ENCODE results near the gene ASB16. TPM values are rescaled to one million over a fixed set of nuclear protein-coding genes. Genes with fewer than 3 reads are reported as not detected.

Gene ASB16
- total and polyA plus RNA-seq, 9 of the 15 experiments (the other 6 are each of a cell fraction or from before 2014, with no cell fraction given): 0.03 to 0.07 TPM; not detected in 7

GRCh38 chr17:44177640-44178039 is 7.1 kb downstream of the ASB16 start:
- no peak overlapping the region for H3K4me2 ChIP-seq (ENCODE audit: insufficient read depth, low read length)
- DNase-seq (ENCODE audit: extremely low read depth in 1 of 4, low spot score in 3 of 4) (no peak), FAIRE-seq (no peak), ATAC-seq (peak; percentile 18; the same call in 1 of the 3 replicates)
- H3K27ac ChIP-seq (ENCODE audit: extremely low read depth, low read depth, low read length): no peak overlapping the region
- peaks cover 0 to 11% of the 10 kb centered on the region in 2 experiments; a peak in 1 of 5 replicates for H3K4me1 ChIP-seq (replicated peaks in 1 of 2; ENCODE audit: control insufficient read depth in 2 of 2, insufficient read depth in 2 of 2, low read length in 2 of 2)
- BruUV-seq (replicated peaks): no TSS peak
- ChIA-PET CTCF (ENCODE audit: low intra/inter-chr PET ratio) (no interaction called here), POLR2A (interaction anchor here (1.0 to 3.2 kb wide), 3 partner anchors 8 to 10 kb away, joined by 3 to 10 read pairs (median 3); partner anchors contain the start of gene TMUB2)
- H3K9me3 ChIP-seq (replicated peaks; ENCODE audit: control insufficient read depth, insufficient read depth, low read depth, low read length): no peaks in the 10 kb centered on the region
- H3K4me3 ChIP-seq: no peak overlapping the region
- intact Hi-C loops (cut with micrococcal nuclease): no loop called here
- TF ChIP-seq ZNF263 (CRISPR knock-in tag; IDR thresholded peaks at IDR 0.05; ENCODE audit: borderline replicate concordance) (peak; percentile 48; the same call in 1 of the 2 replicates), ATF2 (CRISPR knock-in tag; IDR thresholded peaks at IDR 0.05) (no peak)
- no peak overlapping the region for H2AFZ ChIP-seq (ENCODE audit: low read depth, low read length)
- H3K79me2 ChIP-seq (ENCODE audit: control insufficient read depth, insufficient read depth, low read length): peaks cover 9% of the 10 kb centered on the region; the same call in 1 of the 3 replicates
- no peaks in the 10 kb centered on the region for H4K20me1 ChIP-seq (replicated peaks; ENCODE audit: control insufficient read depth, insufficient read depth, low read length)
- H3K9ac ChIP-seq (ENCODE audit: insufficient read depth in 1 of 2, low read depth in 2 of 2, low read length in 2 of 2): 0 out of 4 replicates have a peak overlapping the region, but pooled peaks of 1 of the 2 experiments have one; percentile 45
- H3K27me3 ChIP-seq (ENCODE audit: control insufficient read depth in 2 of 2, insufficient read depth in 2 of 2, low read length in 2 of 2): no peaks in the 10 kb centered on the region
- 96% methylated on average over 3 of the region's 4 CpGs for WGBS (ENCODE audit: insufficient coverage, low coverage, missing lambda C conversion rate)
- in situ Hi-C loops (cut with MboI): no loop called here
- peaks cover 41% of the 10 kb centered on the region; the same call in 2 of the 3 replicates for H3K36me3 ChIP-seq (ENCODE audit: control insufficient read depth, insufficient read depth, low read length)
- no peaks in the 10 kb centered on the region for H3K9me1 ChIP-seq (ENCODE audit: control insufficient read depth, insufficient read depth, low read length)

- POLR2A ChIA-PET: interaction anchor here (0.6 to 3.2 kb wide), 3 partner anchors 9 to 66 kb away, joined by 3 to 10 read pairs (median 3); partner anchors contain the start of gene TMUB2
- FAIRE-seq: no peak
- Histone ChIP-seq H3K27me3 (ENCODE audit: control insufficient read depth in 2 of 2, insufficient read depth in 2 of 2, low read length in 2 of 2) (no peaks in the 10 kb centered on the region), H2AFZ (ENCODE audit: low read depth, low read length) (no peak overlapping the region), H3K4me2 (ENCODE audit: insufficient read depth, low read length) (no peak overlapping the region), H3K4me3 (no peak overlapping the region), H3K79me2 (ENCODE audit: control insufficient read depth, insufficient read depth, low read length) (peaks cover 14% of the 10 kb centered on the region), H3K36me3 (ENCODE audit: control insufficient read depth, insufficient read depth, low read length) (peaks cover 46% of the 10 kb centered on the region; the same call in 2 of the 3 replicates), H3K9ac (ENCODE audit: insufficient read depth in 1 of 2, low read depth in 2 of 2, low read length in 2 of 2) (0 out of 4 replicates have a peak overlapping the region, but pooled peaks of 1 of the 2 experiments have one; percentile 45), H3K27ac (ENCODE audit: extremely low read depth, low read depth, low read length) (no peak overlapping the region), H3K9me1 (ENCODE audit: control insufficient read depth, insufficient read depth, low read length) (no peaks in the 10 kb centered on the region), H3K9me3 (replicated peaks; ENCODE audit: control insufficient read depth, insufficient read depth, low read depth, low read length) (no peaks in the 10 kb centered on the region), H4K20me1 (replicated peaks; ENCODE audit: control insufficient read depth, insufficient read depth, low read length) (no peaks in the 10 kb centered on the region), H3K4me1 (replicated peaks in 1 of 2; ENCODE audit: control insufficient read depth in 2 of 2, insufficient read depth in 2 of 2, low read length in 2 of 2) (peaks cover 1 to 11% of the 10 kb centered on the region in 2 experiments; a peak in 1 of 5 replicates)
- WGBS (ENCODE audit: insufficient coverage, low coverage, missing lambda C conversion rate): 97% methylated on average over 12 of the region's 14 CpGs
- in situ Hi-C loops (cut with MboI): no loop called here
- intact Hi-C loops (cut with micrococcal nuclease): no loop called here
- ATAC-seq: no peak; the same call in 1 of the 3 replicates
- no TSS peak for BruUV-seq (replicated peaks)
- no peak for DNase-seq (ENCODE audit: extremely low read depth in 1 of 4, low spot score in 3 of 4)
- TF ChIP-seq RBFOX2 (IDR thresholded peaks at IDR 0.05; ENCODE audit: low read depth, low read length): peak; percentile 38; the same call in 1 of the 2 replicates
- peak; percentile 40; the same call in 1 of the 2 replicates for TF ChIP-seq POLR2G (IDR thresholded peaks at IDR 0.05; ENCODE audit: low read depth, low read length)
- no peak for TF ChIP-seq ETV6 (IDR thresholded peaks at IDR 0.05; ENCODE audit: borderline replicate concordance in 1 of 2, low read depth in 2 of 2, low read length in 1 of 2)
- TF ChIP-seq ETV6 (CRISPR knock-in tag; IDR thresholded peaks at IDR 0.05; ENCODE audit: borderline replicate concordance): no peak
- CTCF ChIA-PET (ENCODE audit: low intra/inter-chr PET ratio): no interaction called here
These were observed 7.6 kb downstream of the ASB16 start for GRCh38 chr17:44178133-44178532.
